Amygdala (tissue), 56 donors: Measurements from ENCODE around the gene AGBL1.
A peak's percentile ranks its signal among the peaks of the same experiment; 100 is the strongest.
"Not testable (repeated sequence)": the region's sequence is repeated elsewhere in the genome, so short reads cannot be mapped to it uniquely, and the experiment has no call there.

Experiments
- DNase-seq, 56 donors: peaks; one replicate each; lab custom pipeline; 2025; lab: John Stamatoyannopoulos, UW

Gene AGBL1

DNA sequence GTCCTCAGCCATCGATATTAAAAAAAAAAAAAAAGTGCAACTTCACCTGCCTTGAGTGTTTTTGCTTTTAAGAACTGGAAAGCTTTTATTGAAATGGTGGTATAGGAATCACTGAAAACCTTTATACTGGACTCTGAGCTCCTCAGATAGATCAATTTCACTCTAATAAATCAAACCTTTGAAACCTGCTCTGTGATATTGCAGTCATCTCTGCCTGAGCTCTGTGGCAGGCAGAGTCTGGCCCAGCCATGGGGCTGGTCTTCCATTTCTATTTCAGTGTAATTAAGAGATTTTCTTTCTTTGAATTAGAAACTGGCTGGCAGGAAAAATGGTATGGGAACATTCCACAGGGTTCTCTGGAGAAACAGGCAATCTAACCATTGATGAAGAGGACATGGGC, 762.5 kb downstream of the AGBL1 start:
- no peak for DNase-seq

DNA sequence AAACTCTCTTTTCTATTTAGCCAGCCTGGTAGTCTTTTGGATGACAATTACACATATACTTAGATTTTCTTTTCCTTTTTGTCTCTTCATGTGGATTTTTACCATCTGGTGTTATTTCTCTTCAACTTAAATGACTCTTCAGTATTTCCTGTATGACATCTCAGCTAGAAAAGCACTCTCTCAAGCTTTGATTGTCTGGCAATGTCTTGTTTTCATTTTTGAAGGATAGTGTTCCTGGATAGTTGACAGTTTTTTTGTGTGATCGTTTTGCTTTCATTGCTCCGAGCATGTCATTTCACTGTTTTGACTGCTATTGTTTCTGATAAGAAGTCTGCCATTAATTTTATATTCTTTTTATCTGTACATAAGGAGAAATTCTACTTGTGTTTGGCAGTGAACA, 766.4 kb downstream of the AGBL1 start:
- DNase-seq, result no peak

DNA sequence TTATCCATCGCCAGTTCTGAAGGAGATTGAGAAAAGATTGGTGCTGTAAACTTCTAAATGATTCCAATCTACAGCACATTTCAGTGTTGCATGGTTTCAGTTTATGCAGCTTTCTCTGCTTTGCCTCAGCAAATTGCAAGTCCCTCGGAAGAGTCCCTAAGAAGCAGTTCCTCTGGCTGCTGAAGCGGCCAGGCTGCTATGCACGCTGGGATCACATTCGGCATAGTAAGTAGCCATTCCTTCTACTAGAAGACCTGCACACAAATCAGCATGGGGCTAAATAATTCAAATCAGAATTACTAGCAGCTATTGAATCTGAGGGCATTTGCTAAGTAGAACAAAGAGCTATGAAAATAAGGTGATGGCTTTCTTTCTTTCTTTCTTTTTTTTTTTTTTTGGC, 769.5 kb downstream of the AGBL1 start:
- DNase-seq, result peak in 11 of 56 donors; percentile 0 to 20 (median 10)

DNA sequence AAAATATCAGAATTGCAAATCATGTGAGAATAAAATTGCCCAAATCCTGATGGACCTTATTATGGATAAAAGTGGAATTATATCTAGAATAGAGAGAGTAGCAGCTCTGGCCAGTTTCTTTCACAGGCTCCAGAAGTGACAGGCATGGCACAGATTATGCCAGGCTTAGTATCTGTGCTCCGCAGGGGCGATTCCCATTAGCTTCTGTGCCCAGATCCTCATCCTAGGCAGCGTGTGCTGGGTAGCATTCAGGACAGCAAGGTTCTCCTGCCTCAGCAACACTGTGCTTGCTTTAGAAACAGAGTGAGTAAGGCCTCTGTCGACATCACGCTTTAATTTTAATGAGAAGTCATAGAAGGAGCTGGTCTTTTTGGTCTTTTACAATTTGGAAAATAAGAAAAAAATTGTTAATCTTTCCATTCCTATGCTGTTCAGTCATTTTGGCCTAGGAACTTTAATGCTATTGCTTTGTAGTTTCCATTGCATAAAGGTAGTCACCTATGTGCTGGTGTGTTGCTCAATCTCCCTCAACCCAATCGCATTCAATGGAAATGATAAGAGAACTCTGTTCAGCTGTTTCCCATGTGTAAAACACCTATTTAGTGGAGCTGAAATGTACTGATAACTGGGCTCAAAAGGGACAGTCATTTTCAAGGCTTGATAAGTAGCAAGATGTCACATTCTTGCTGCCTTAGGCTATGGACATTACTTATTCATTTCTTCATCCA, 770.1 kb downstream of the AGBL1 start:
- DNase-seq, result peak in 4 of 56 donors; percentile 1 to 24 (median 6)

DNA sequence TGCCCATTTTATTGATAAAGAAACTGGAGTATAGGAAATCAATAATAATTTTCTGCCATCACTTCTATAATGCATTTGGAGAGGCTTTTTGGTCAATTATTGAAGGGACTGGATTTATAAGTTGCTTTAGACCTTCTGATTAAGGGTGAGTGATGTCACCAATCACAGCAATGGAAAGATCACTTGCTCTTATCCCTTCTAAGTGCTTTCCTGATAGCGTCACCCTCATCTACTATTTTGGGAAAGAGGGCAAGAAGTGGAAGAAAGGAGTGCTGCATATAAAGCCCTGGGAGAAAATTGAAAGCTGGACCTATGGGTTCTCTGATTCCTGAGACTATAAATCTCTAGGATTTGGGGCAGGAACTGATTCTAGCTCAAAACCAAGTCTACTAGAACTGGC, 771.3 kb downstream of the AGBL1 start:
- DNase-seq, result no peak

DNA sequence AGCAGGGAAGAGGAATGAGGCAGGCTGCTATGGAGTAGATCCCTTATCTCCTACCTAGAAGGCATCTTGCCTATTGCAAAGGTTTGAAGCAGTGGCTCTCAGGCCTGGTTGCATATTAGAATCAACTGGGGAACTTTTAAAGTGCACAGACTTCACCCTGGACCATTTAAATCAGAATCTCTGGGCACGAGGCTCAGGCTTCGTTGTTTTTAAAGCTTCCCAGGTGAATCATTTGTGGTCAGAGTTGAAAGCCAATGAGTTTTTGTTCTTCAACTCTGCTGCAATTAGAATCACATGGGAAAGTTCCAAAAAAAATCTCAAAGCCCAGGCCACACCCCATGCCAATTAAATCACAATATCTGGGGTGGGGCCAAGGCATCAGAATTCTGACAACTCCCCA, 773.1 kb downstream of the AGBL1 start:
- no peak for DNase-seq

DNA sequence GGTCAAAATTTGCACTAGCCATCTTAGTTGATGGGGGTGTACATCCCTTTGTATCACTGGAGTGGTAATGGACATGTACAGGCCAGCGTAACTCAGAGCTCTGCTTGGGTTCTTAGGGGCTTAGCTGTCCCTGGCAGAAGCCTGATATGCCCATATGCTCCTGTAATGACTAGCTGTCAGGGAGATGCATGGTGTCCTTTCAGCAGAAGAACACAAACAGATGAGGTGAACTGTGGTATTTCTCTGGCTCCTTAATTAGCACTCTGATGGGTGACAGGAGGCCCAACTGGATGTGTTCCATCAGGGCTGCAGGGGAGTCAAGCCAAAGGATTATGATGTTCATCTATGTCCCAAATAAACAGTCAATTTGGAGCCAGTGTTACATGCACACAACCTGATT, 774.5 kb downstream of the AGBL1 start:
- no peak for DNase-seq

DNA sequence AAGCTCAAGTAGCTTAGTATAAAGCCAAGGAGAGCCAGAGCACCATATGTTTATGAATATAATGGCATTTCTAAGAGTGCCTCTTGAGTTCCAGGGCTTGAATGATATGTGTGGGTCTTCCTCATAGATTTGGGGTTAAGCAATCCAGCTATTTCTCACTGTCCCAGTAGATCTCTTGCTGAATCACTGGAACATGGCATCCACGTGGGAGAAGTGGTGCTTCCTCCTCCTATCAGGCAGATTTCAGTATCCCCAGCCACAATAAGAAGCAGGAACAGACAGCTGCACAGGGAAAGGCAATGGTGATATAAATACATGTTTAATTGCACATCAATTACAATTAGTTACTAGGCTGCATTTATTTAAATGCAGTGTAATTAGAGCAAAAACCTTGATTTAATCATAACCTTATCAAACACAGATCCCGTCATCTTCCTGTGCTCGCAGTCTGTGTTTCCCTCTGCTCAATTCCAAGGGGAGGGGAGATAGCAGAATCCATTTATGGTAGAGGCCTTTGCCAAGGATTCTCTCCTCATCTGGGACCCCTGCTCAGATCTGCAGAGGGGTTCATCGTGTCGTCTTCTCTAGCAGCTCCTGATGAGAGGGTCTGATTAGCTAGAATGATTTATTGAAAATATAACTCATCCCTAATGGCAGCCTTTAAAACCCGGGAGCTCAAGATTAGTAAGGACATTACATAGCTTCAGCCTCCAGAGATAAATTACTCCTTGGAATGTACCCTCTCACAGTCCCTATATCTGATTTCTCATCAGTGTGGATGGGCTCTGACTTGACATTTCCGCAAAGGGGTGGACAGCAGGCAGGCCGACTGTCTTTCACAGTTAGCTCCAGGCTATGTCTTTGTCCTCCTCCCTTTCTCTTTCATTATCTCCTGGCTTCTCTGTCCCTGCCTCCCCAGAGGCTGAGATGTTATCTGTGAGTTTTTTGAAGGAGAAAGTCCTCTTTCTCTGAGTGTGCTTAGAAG, 775.9 kb downstream of the AGBL1 start:
- no peak for DNase-seq

DNA sequence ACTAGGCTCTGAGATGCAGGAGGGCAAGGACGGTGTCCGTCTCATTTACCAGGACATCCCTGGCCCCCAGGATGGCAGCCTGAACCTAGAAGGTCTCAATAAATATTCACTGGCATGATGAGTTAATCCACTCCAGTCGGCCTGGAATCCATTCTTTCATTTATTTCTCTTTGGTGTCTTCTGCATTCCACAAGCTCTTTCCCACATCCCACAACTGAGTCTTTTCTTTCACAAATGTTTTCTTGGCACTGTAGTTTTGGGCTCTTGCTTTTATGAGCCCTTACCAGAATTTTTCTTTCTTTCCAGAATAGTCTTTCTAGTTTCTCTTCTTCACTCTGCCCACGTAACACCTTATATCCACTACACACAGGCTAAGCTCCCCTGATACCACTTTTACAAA, 778.0 kb downstream of the AGBL1 start:
- DNase-seq, result no peak

DNA sequence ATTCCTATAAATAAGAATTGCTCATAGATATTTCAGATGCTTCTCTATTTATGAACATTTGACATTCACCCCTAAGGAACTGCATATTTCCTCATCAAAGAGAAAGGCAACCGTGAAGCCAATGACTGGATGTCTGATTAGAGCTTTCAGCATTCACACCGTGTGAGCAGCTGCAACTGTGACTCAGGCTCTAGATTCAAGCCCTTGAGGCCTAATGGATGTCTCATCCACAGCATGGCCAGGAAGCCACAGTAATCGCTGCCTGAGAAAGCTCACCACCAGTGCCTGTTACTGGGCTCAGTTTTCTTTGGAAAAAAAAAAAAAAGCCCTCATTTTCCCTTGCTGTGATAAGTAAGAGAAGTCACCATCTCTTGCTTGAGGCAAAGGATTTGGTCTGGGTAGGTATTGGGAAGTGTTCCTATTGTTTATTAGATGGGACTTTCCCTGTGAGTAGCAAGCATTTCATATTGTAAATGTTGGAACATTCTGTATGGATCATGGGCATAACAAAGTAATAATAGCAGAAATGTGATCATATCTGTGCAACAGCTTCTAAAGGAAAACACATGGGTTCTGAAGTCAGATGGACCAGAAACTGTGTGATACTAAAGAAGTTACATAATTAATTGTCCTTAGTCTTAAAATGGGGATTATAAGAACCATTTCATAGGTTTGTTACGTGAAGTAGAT, 783.7 kb downstream of the AGBL1 start:
- no peak for DNase-seq

DNA sequence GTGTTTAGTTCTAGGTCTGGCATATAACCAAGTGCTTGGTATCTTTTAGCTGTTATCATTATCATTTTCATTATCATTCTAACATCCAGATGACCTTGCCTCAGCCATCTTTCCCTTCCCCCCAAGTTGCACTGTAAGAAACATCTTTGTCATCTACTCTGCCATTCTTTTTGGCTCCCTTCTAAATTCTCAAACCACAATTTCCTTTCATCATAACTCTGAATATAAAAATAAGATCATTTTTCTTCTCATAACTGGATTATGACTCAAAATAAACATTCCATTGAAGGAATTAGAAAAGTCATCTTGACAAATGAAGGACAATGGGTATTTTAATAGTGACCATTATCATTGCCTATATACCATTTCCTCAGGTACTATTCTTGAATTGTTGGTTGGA, 786.2 kb downstream of the AGBL1 start:
- no peak for DNase-seq

DNA sequence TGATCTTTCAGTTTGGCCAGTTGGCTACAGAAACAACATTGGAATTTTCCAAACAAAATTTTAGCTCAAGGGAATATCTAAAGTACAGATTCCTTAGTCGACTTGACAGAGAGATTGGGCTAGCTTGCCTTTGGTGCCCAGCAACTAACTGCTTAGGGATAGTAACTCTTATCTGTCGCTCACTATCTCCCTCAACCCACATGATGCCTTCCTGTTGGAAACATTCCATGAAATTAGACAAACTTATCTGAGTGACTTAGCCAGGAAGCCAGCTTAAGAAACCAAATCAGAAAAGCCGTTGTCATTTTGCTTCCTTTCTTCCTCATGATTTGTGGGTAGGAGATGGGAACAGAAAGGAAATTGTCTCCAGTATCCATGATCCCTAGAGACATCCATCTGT, 791.2 kb downstream of the AGBL1 start:
- no peak for DNase-seq

DNA sequence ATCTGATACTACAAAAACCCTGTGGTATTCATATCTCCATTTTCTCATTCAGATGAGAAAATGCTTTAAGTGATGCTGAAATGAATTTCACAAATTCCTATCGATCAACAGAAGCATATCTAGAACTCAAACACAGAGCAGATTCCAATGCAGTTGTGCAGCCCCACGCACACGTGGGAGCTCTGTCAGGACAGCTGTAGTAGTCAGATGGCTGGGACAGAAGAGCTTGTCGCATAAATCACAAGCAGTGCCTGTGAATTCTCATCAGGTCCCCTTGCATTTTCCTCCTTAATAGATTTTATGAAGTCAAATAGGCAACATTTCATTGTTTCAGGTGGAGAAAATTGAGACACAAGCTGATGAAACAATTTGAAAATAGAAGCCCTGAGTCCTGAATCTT, 792.3 kb downstream of the AGBL1 start:
- DNase-seq, result no peak

DNA sequence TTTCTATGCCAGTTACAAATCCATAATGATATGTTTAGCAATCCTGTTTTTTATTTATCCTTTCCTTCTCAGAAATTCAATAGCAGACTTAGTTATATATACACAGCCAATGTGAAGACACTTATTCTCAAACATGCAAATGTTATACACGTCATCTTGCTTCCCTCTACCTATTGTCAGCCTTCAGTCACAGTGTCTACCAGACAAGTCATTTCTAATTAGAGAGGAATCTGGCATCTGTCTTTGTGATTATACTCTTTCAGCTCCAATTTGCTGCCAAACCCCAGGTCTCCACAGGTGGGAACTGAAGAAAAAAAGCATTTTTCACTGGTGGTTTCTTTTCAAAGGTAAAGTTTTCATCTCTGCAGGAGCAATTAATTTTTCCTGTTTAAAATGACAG, 793.1 kb downstream of the AGBL1 start:
- no peak for DNase-seq

DNA sequence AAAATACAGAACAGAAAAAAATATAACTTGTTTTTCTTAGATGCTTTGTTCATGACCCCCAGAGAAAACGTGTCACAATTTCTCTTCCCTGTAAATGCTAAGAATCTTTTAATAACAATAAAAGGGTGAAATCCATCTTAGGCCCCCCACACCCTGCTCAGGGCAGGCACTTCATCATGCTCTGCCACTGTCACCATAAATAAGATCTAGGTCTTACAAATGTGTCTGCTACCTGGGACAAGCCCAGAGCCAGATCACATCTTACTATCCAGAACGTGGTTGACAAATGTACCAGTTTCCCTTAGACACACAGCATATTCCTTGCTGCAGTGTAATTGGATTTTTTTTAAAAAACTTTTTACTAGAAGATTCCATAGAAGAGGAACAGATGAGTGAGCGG, 795.4 kb downstream of the AGBL1 start:
- DNase-seq, result no peak

DNA sequence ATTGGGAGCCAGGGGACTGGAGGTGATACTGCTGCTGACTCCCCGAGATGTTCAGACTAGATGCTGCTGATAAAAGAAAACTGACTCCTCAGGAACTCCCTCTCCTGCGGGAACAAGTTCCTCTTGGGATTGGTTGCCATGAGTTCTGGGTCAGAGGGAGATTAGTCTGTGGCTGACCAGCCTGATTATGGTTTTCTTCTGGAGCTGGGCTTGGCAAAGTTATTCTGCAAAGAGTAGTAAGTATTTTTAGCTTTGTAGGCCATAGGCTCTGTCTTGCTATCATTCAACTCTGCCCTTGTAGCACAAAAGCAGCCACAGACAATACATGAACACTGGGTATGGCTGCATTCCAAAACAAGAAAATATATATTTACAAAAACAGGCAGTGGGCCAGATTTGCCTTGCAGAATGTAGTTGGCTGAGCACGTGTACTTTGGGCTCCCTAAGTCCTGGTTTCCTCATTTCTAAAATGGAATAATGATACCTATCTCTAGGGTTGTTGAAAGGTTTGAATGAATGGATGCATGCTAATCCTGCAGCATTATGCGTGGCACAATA, 796.8 kb downstream of the AGBL1 start:
- no peak for DNase-seq

DNA sequence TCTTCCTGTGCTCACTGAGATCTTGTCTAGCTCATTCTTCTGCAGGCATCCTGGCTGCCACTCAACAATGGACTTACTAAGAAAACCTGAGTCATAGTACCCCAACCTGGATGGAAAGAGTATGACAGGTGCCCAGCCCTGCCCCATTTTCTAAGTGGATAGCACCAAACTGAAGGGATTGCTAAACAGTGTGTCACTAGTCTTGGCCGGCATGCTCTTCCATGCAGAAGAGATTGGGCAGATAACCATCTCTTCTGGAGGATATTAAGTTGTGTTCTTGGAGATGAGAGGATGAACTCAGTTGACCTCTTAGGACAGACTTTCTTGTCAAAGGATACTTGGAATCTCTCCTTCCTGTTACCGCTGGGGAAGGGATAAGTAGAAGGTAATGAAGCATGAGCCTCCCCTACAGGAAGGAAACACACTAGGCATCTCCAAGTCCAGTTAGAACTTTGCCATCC, 797.5 kb downstream of the AGBL1 start:
- DNase-seq, result no peak

DNA sequence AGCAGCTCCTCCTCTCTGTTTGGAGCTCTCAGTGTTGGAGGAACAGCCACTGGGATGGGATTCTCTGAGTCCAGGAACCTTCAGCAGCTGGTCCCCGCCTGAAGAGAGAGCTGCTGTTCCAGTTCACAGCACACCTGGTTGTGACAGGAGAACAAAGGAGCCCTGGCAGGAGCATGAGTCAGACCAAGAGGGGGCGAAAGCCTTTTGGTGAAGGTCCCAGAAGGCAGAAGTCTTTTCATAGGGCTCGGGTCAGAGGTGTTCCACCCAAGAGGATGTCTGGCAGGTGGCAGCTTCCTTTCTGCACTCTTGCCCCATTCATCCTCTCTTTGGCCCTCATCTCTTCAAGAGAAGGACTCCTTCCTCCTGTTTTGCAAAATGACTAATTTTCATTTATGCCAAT, 799.2 kb downstream of the AGBL1 start:
- not testable (repeated sequence) for DNase-seq

DNA sequence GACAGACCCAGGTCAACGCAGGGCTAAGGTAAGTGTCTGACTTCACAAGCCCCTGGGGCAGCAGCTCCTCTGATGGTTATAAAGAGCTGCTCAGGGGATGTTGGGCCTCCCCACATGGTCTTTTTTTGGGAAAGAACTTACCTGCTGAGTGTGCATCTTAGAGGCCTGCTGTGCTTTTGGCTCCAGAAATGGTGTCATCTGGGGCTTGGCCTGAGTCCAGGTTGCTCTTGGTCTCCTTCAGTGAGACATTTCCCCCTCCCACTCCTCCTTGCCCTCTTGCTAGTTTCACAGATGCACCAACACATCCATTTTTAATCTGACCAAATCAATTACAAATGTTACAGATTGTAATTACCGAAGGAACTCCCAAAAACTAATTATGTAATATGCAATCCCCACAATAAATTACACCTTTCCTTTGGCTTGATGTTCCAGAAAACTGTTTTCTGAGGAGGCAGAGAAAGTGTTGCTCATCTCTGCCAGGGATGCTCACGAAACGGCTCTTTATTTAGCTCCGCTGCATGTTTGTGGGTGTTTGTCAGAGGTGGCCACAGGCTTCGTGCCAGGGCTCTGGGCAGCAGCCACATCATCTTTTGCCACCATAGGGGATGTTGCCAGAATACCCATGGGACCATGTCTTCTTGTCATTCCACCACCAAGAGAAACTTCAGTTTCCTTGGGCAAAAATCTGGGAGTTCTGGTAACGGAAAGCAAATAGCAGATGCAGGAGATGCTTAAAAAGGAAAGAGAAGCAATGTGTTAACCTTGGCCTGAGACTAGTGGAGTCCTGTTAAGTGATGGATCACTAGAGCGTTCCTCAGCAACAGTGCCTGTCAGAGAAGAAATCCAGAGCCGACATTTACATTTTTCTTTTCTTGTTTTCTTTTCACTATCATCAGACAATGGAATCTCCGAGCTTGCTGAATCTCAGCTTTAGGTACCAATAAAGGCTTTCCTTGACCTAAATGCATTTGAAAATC, 799.9 kb downstream of the AGBL1 start:
- peak in 20 of 56 donors; percentile 2 to 55 (median 12) for DNase-seq
